Esophagus (tissue), 2 donors: ENCODE results near the gene TSPYL6. TPM values are rescaled to one million over a fixed set of nuclear protein-coding genes. Genes with fewer than 3 reads are reported as not detected.
"Not testable (repeated sequence)": the region's sequence is repeated elsewhere in the genome, so short reads cannot be mapped to it uniquely, and the experiment has no call there.

Source experiments
- H3K27ac ChIP-seq, 2 donors: one replicate each; pipeline ENCODE4 v1.5.1; 2013; ENCODE audit warnings: low read depth in 2 of 2, mild to moderate bottlenecking in 2 of 2, inconsistent platforms in 1 of 2, low read length in 1 of 2, moderate library complexity in 1 of 2
- H3K27me3 ChIP-seq, 2 donors: one replicate each; pipeline ENCODE4 v1.6.1; 2013; ENCODE audit warnings: low read length in 2 of 2, control low read depth in 1 of 2, mild to moderate bottlenecking in 1 of 2; ENCODE audit not compliant: insufficient read depth in 2 of 2, control insufficient read depth in 1 of 2
- H3K36me3 ChIP-seq, 2 donors: one replicate each; pipeline ENCODE4 v1.6.1; 2013; ENCODE audit warnings: low read length in 1 of 2; ENCODE audit not compliant: control insufficient read depth in 2 of 2, insufficient read depth in 2 of 2
- H3K4me1 ChIP-seq, 2 donors: one replicate each; pipeline ENCODE4 v1.6.1; 2013; ENCODE audit warnings: low read length in 1 of 2; ENCODE audit not compliant: control insufficient read depth in 2 of 2, insufficient read depth in 2 of 2
- H3K4me3 ChIP-seq, 2 donors: one replicate each; pipeline ENCODE4 v1.5.1; 2013; ENCODE audit warnings: low read length in 2 of 2, mild to moderate bottlenecking in 2 of 2, low read depth in 1 of 2, moderate library complexity in 1 of 2
- H3K9me3 ChIP-seq, 2 donors: one replicate each; pipeline ENCODE4 v1.6.1; 2013; ENCODE audit warnings: mild to moderate bottlenecking in 2 of 2, low read depth in 1 of 2, low read length in 1 of 2, moderate library complexity in 1 of 2; ENCODE audit not compliant: control insufficient read depth in 2 of 2, insufficient read depth in 1 of 2
- WGBS, 2 donors: extraction: QIAGEN DNeasy Blood & Tissue Kit; methylation state at CpG; one replicate each; pipeline ENCODE4 v1.1.7; 2013; 5-methylcytosine and 5-hydroxymethylcytosine counted together
- polyA plus RNA-seq, 2 donors: library from polyadenylated mRNA; stranded (reverse); fragments of 200-250 nt; gene quantifications; one replicate each; pipeline ENCODE4 v1.2.3, GENCODE V29; 2013
- donor health status: healthy with polysubstance abuse.
- donor health status: Bipolar disorder and iron deficiency.

TSPYL6 gene
- under 1 TPM in 1 of 2 donors, not detected in 1; 0.02 TPM for polyA plus RNA-seq

DNA sequence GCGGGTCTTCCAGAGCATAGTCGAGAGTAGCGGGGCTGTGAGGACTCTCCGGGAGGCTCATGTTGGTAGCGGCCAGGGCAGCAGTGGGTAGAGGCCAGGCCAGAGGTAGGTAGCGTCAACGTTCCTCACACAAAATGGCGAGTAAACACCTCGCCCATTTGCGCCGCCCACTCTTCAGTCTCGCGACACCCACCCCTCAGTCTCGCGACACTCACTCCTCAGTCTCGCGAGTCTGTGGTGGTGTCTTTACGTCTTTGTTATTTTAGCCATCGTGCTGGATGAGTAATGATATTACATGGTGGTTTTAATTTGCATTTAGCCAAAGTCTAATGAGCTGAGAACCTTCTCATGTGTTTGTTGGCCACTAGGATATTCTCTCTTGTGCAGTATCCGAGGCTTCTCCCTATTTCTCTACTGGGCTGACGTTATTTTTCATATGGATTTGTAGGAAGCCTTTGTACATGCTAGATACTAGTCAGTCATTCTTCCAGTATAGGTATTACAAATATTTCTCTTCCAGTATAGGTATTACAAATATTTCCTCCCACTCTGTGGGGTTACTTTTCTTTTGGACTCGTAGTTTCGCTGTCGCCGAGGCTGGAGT, at the start of gene TSPYL6:
Gene TSPYL6 (minus strand): TSS at position 139 of the 604 bp plus-strand sequence. CDS start 78 bp downstream, at position 61.
- Histone ChIP-seq H3K4me1 (no peaks in the 10 kb centered on the region), H3K27me3 (no peaks in the 10 kb centered on the region), H3K4me3 (no peak within 1 kb of the TSS), H3K36me3 (no peaks in the 10 kb centered on the region), H3K9me3 (no peaks in the 10 kb centered on the region), H3K27ac (no peak within 1 kb of the TSS)
- 97% methylated on average over 25 of the region's 25 CpGs for WGBS, 2 donors

DNA sequence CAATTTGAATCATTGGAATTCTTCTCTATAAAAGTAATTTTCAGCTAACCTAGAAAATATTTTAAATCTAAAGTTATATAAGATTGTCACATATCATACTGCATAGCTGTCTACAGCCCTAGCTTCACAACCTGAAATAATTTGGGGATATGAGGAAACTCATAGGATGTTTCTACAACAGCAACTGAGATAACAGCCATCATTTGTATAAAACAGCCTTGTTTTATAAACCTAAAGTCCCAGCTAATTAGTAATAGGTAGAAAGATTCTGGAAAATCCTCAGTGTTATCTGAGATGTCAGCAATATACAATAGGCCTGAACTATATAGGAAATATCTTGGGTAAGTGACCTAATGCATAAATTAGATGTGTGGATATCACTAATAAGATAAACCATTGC, 47.6 kb upstream of the TSPYL6 start:
- Histone ChIP-seq H3K36me3 (no peaks in the 10 kb centered on the region), H3K27me3 (no peaks in the 10 kb centered on the region), H3K4me1 (no peaks in the 10 kb centered on the region), H3K4me3 (no peak overlapping the region), H3K27ac (no peak overlapping the region), H3K9me3 (no peaks in the 10 kb centered on the region)

DNA sequence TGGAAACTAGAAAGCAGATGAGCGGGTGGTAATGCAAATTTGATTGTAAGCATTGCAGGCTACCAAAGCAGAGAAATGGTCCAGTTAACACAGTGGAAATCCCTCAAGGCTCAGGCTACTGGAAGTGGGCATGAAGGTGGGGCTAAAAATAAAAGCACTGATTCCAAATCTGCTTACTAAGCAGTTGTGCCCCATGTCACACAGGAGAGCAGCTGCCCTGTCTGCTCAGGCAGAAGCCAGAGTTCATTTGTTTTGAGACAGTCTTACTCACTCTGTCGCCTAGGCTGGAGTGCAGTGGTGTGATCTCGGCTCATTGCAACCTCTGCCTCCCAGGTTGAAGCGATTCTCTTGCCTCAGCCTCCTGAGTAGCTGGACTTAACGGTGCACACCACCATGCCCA, 42.5 kb upstream of the TSPYL6 start:
- Histone ChIP-seq H3K27me3 (no peaks in the 10 kb centered on the region), H3K4me3 (no peak overlapping the region), H3K27ac (no peak overlapping the region), H3K4me1 (no peaks in the 10 kb centered on the region), H3K9me3 (no peaks in the 10 kb centered on the region), H3K36me3 (no peaks in the 10 kb centered on the region)
- WGBS, 2 donors, result 94 to 95% methylated on average over 5 of the region's 5 CpGs

DNA sequence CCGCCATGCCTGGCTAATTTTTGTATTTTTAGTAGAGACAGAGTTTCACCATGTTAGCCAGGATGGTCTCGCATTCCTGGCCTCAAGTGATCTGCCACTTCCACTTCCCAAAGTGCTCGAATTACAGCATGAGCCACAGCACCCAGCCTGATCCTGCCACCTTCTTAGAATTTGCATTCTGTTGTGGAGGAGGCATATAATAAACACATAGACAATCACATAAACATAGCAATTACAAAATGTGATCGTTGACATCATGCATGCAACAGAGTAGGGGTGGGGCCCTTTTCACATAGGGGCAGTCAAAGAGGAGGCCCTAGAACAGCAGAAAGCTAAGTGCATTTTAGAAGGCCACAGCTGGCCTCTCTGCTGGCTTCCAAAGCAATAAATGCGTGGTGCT, 39.9 kb upstream of the TSPYL6 start:
- WGBS, 2 donors, result 89% methylated on average over 5 of the region's 5 CpGs
- Histone ChIP-seq H3K9me3 (no peaks in the 10 kb centered on the region), H3K27me3 (no peaks in the 10 kb centered on the region), H3K27ac (no peak overlapping the region), H3K36me3 (no peaks in the 10 kb centered on the region), H3K4me1 (no peaks in the 10 kb centered on the region), H3K4me3 (no peak overlapping the region)

DNA sequence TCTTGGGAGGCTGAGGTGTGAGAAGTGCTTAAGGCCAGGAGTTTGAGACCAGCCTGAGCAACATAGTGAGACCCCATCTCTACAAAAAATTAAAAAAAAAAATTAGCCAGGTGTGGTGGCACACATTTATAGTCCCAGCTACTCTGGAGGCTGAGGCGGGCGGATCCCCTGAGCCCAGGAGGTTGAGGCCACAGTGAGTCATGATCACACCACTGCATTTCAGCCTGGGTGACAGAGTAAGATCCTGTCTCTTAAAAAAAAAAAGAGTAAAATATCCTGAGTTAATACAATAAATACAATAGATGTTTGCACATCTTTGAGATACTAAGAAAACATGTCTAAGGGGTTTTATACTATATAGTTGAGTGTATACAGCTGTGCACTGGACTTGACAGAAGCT, 38.6 kb upstream of the TSPYL6 start:
- 90 to 91% methylated on average over 2 of the region's 2 CpGs for WGBS, 2 donors
- H3K4me3 ChIP-seq, H3K36me3 ChIP-seq, H3K27ac ChIP-seq, H3K9me3 ChIP-seq, H3K4me1 ChIP-seq, H3K27me3 ChIP-seq: not testable (repeated sequence)

DNA sequence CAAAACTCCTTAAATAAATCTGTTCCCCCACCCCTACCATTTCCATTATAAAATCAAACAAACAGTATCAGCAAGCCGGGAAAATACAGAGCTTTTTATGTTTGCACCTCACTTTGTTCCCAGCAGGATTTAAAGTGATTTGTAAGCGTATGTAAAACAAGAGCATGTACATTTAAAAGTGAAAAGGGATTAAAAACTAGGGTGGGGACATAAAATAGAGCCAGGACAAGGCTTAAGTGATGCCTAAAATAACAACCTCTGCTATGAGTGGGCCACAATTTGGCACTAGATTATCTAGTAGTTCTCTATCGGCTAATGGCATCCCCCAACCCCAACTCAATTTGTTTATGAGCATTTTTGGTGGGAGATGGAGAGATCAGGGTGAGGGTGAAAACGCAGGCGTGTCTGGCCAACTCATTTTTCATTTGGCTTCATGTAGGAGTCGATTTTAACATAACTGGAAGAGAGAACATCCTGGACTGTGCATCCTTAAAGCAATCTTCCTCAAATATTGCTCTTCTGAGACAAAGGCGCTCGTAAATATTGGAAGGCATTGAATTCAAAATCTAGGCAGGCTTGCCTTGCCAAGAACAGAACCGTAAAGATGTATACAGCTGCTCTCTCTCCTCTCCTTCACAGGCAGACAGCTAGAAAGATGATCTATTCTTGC, 34.5 kb upstream of the TSPYL6 start:
- Histone ChIP-seq H3K9me3 (no peaks in the 10 kb centered on the region), H3K27me3 (no peaks in the 10 kb centered on the region), H3K36me3 (no peaks in the 10 kb centered on the region), H3K27ac (no peak overlapping the region), H3K4me1 (no peaks in the 10 kb centered on the region), H3K4me3 (no peak overlapping the region)
- WGBS, 2 donors, result 59 to 71% methylated on average over 9 of the region's 9 CpGs

DNA sequence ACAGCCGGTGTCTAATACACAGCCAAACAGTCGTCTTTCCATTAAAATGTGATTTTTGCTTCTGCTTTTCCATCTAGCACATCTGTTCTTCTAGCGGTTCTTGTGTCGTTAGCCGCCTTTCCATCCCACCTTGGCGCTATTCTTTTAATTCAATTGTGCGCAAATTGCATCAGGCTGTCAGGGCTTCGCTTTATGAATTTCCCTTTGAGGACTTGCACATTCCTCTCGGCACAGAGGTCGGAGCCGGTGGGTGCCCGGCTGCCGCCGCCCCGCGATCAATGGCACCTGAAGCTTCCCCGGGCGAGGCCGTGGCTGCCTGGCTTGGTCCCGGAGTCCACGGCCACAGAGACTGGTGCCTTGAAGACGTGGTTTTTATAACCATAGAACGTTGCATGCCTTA, 33.9 kb upstream of the TSPYL6 start:
- no peaks in the 10 kb centered on the region for H3K27me3 ChIP-seq
- no peaks in the 10 kb centered on the region for H3K36me3 ChIP-seq
- WGBS, 2 donors, result 62 to 66% methylated on average over 23 of the region's 23 CpGs
- H3K4me1 ChIP-seq, result no peaks in the 10 kb centered on the region
- H3K27ac ChIP-seq, result no peak overlapping the region
- no peaks in the 10 kb centered on the region for H3K9me3 ChIP-seq
- no peak overlapping the region for H3K4me3 ChIP-seq

DNA sequence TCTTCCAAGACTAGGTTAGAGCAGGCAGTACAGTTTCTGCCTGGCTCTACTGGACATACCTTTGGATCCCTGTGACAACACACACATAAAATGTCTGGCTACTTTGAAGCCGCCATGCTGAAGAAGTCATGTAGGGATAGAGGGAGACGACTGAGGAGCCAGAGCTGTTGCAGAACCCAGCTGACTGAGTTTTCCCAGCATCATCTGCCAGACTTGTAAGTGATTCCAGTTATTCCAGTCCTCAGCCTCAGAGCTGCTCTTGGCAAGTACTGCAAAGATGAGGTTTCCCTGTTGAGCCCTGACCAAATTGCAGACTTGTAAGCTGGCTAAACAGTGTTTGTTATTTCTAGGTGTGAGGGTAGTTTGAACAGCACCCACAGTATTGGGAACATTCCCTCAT, 31.5 kb upstream of the TSPYL6 start:
- Histone ChIP-seq H3K4me1 (no peaks in the 10 kb centered on the region), H3K27me3 (no peaks in the 10 kb centered on the region), H3K27ac (no peak overlapping the region), H3K9me3 (no peaks in the 10 kb centered on the region), H3K4me3 (no peak overlapping the region), H3K36me3 (no peaks in the 10 kb centered on the region)
- WGBS, 2 donors, result 76 to 77% methylated on average over 2 of the region's 2 CpGs

DNA sequence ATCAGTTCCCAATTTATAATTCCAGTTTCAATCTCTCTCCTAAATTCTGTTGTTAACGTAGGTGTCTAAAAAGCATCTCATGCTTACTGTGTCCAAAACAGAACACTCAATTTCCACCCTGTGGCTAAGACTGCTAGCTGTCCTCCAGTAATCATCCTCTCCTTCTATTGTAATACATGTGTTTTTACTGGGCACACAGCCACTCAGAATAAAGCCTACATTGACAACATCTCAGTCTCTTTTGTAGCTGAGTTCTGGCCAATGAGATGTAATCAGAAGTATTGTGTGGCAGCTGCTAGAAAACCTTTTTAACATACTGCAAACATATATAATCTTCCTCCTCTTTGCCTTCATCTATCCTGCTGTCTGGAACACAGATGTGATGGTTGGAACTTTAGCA, 29.4 kb upstream of the TSPYL6 start:
- Histone ChIP-seq H3K4me1 (no peaks in the 10 kb centered on the region), H3K9me3 (no peaks in the 10 kb centered on the region), H3K36me3 (no peaks in the 10 kb centered on the region), H3K27ac (no peak overlapping the region), H3K4me3 (no peak overlapping the region), H3K27me3 (no peaks in the 10 kb centered on the region)
- 95 to 98% methylated on average over 1 of the region's 1 CpG for WGBS, 2 donors

DNA sequence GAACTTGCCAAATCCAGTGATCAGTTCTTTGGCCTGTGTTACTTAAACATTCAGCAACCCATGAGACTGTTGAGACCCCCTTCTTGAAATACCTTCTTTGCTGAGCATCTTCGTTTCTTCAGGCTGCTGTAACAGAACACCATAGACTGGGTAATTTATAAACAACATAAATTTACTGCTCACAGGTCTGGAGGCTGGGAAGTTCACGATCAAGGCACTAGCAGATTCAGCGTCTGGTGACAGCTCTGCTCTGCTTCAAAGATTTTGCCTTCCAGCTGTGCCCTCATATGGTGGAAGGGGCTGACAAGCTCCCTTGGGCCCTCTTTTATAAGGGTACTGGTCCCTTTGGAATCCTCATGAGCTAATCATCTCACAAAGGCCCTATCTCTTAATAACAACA, 28.8 kb upstream of the TSPYL6 start:
- Histone ChIP-seq H3K36me3 (no peaks in the 10 kb centered on the region), H3K4me3 (no peak overlapping the region), H3K4me1 (no peaks in the 10 kb centered on the region), H3K27ac (no peak overlapping the region), H3K27me3 (no peaks in the 10 kb centered on the region), H3K9me3 (no peaks in the 10 kb centered on the region)
- WGBS, 2 donors, result 91 to 92% methylated on average over 3 of the region's 3 CpGs
